Tibial nerve (tissue), 4 donors: ENCODE data around the gene TTPAL. TPM values are rescaled to one million over a fixed set of nuclear protein-coding genes. Genes with fewer than 3 reads are reported as not detected.

Experiments used
- DNase-seq, 2 donors: peaks; one replicate each; pipeline ENCODE4 v3.0.0-alpha.2; 2019; ENCODE audit warnings: low spot score in 2 of 2
- H3K27ac ChIP-seq, 4 donors: fragments of 200-600 bp; sonication (generic) in 3 of 4; one replicate each; pipeline ENCODE4 v1.5.1; 2017 to 2019; ENCODE audit warnings: mild to moderate bottlenecking in 1 of 4
- H3K27me3 ChIP-seq, 2 donors: fragments of 200-600 bp; sonication (generic) in 1 of 2; one replicate each; pipeline versions ENCODE4 v1.5.1 to v1.6.0; 2017 to 2019
- H3K36me3 ChIP-seq, 3 donors: fragments of 200-600 bp; sonication (generic); one replicate each; pipeline ENCODE4 v1.5.1; 2018 to 2019
- H3K4me1 ChIP-seq, 4 donors: fragments of 200-600 bp; sonication (generic) in 3 of 4; one replicate each; pipeline ENCODE4 v1.5.1; 2017 to 2019
- H3K4me3 ChIP-seq, 4 donors: fragments of 200-600 bp; sonication (generic) in 3 of 4; one replicate each; pipeline ENCODE4 v1.5.1; 2017 to 2019; ENCODE audit warnings: mild to moderate bottlenecking in 1 of 4, moderate library complexity in 1 of 4
- H3K9me3 ChIP-seq, 4 donors: fragments of 200-600 bp; sonication (generic) in 3 of 4; one replicate each; pipeline ENCODE4 v1.5.1; 2017 to 2019
- CTCF ChIP-seq, 5 experiments: fragments of 200-600 bp in 3 of 5; fragments of 450-650 bp in 2 of 5; sonication (generic) in 3 of 5; IDR thresholded peaks; one replicate each; pipeline ENCODE4 v1.5.1; 2016 to 2019; ENCODE audit warnings: antibody characterized with exemption in 5 of 5, mild to moderate bottlenecking in 3 of 5, moderate library complexity in 2 of 5
- EP300 ChIP-seq, 2 donors: sonication (generic); formaldehyde crosslinking; IDR thresholded peaks; one replicate each; pipeline ENCODE4 v1.6.1; 2017; ENCODE audit warnings: antibody characterized with exemption in 2 of 2, mild to moderate bottlenecking in 1 of 2
- POLR2A ChIP-seq, 2 donors: fragments of 450-650 bp; IDR thresholded peaks; one replicate each; pipeline ENCODE4 v1.6.1; 2017; ENCODE audit warnings: antibody characterized with exemption in 2 of 2, mild to moderate bottlenecking in 2 of 2, moderate library complexity in 2 of 2
- WGBS, 2 donors: methylation state at CpG; one replicate each; pipeline ENCODE4 v1.1.5; 2018; 5-methylcytosine and 5-hydroxymethylcytosine counted together
- total RNA-seq, 4 donors: library from RNA; depleted of rRNA; stranded (reverse); fragments of >200 nt; gene quantifications; one replicate each; pipeline ENCODE4 v1.1.0, GENCODE V29; 2016

The TTPAL gene
- total RNA-seq, 4 donors from 2014 or later = 13.0 to 23.7 (median 16.9) TPM

- TF ChIP-seq EP300 (IDR thresholded peaks at IDR 0.05) (no peak), POLR2A (IDR thresholded peaks at IDR 0.05) (no peak), CTCF (IDR thresholded peaks at IDR 0.05) (no peak)
- no peak overlapping the region for H3K4me3 ChIP-seq
- H3K4me1 ChIP-seq = peaks cover 0 to 22% (median 4%) of the 10 kb centered on the region in 4 donors
- no peaks in the 10 kb centered on the region for H3K9me3 ChIP-seq
- no peaks in the 10 kb centered on the region for H3K27me3 ChIP-seq
- 76 to 77% methylated on average over 4 of the region's 4 CpGs for WGBS, 2 donors
- H3K36me3 ChIP-seq = no peaks in the 10 kb centered on the region
- no peak for DNase-seq
- no peak overlapping the region for H3K27ac ChIP-seq
Measured at GRCh38 chr20:44533928-44534327, 58.3 kb downstream of the TTPAL start.

- Histone ChIP-seq H3K4me3 (no peak overlapping the region), H3K27me3 (no peaks in the 10 kb centered on the region), H3K27ac (no peak overlapping the region), H3K9me3 (no peaks in the 10 kb centered on the region), H3K36me3 (no peaks in the 10 kb centered on the region), H3K4me1 (peaks cover 0 to 19% (median 4%) of the 10 kb centered on the region in 4 donors)
- 89 to 93% methylated on average over 3 of the region's 3 CpGs for WGBS, 2 donors
- TF ChIP-seq POLR2A (IDR thresholded peaks at IDR 0.05) (no peak), EP300 (IDR thresholded peaks at IDR 0.05) (no peak), CTCF (IDR thresholded peaks at IDR 0.05) (no peak)
- no peak for DNase-seq
Measured at GRCh38 chr20:44536175-44536574, 60.5 kb downstream of the TTPAL start.

- H3K4me1 ChIP-seq = peaks cover 0 to 19% (median 0%) of the 10 kb centered on the region in 4 donors
- TF ChIP-seq POLR2A (IDR thresholded peaks at IDR 0.05) (no peak), EP300 (IDR thresholded peaks at IDR 0.05) (no peak), CTCF (IDR thresholded peaks at IDR 0.05) (no peak)
- WGBS, 2 donors = 50 to 63% methylated on average over 1 of the region's 1 CpG
Measured at GRCh38 chr20:44537993-44538392, 62.3 kb downstream of the TTPAL start.

GRCh38 chr20:44540834-44541233 lies 65.2 kb downstream of the TTPAL start:
- no peak overlapping the region for H3K27ac ChIP-seq
- TF ChIP-seq POLR2A (IDR thresholded peaks at IDR 0.05) = no peak
- TF ChIP-seq EP300 (IDR thresholded peaks at IDR 0.05) = no peak
- TF ChIP-seq CTCF (IDR thresholded peaks at IDR 0.05) = no peak
- H3K4me1 ChIP-seq = peaks cover 0 to 16% (median 0%) of the 10 kb centered on the region in 4 donors

More at GRCh38 chr20:44537993-44538392, 62.3 kb downstream of the TTPAL start:
- H3K36me3 ChIP-seq = no peaks in the 10 kb centered on the region
- H3K27ac ChIP-seq = no peak overlapping the region
- no peaks in the 10 kb centered on the region for H3K27me3 ChIP-seq
- DNase-seq = no peak
- no peak overlapping the region for H3K4me3 ChIP-seq
- H3K9me3 ChIP-seq = no peaks in the 10 kb centered on the region

GRCh38 chr20:44541992-44542391 lies 66.3 kb downstream of the TTPAL start:
- H3K27me3 ChIP-seq = no peaks in the 10 kb centered on the region
- no peaks in the 10 kb centered on the region for H3K9me3 ChIP-seq
- 65 to 74% methylated on average over 4 of the region's 4 CpGs for WGBS, 2 donors
- no peak for TF ChIP-seq EP300 (IDR thresholded peaks at IDR 0.05)
- no peak for TF ChIP-seq CTCF (IDR thresholded peaks at IDR 0.05)
- TF ChIP-seq POLR2A (IDR thresholded peaks at IDR 0.05) = no peak
- peaks cover 0 to 16% (median 0%) of the 10 kb centered on the region in 4 donors for H3K4me1 ChIP-seq
- no peak overlapping the region for H3K27ac ChIP-seq
- no peaks in the 10 kb centered on the region for H3K36me3 ChIP-seq
- no peak for DNase-seq
- no peak overlapping the region for H3K4me3 ChIP-seq

More at GRCh38 chr20:44540834-44541233, 65.2 kb downstream of the TTPAL start:
- Histone ChIP-seq H3K27me3 (no peaks in the 10 kb centered on the region), H3K4me3 (no peak overlapping the region), H3K9me3 (no peaks in the 10 kb centered on the region), H3K36me3 (no peaks in the 10 kb centered on the region)
- no peak for DNase-seq
- 62 to 65% methylated on average over 6 of the region's 6 CpGs for WGBS, 2 donors
